ENCODE measurements around the gene BRMS1.
"Not testable (repeated sequence)": the region's sequence is repeated elsewhere in the genome, so short reads cannot be mapped to it uniquely, and the experiment has no call there.

The BRMS1 gene

DNA sequence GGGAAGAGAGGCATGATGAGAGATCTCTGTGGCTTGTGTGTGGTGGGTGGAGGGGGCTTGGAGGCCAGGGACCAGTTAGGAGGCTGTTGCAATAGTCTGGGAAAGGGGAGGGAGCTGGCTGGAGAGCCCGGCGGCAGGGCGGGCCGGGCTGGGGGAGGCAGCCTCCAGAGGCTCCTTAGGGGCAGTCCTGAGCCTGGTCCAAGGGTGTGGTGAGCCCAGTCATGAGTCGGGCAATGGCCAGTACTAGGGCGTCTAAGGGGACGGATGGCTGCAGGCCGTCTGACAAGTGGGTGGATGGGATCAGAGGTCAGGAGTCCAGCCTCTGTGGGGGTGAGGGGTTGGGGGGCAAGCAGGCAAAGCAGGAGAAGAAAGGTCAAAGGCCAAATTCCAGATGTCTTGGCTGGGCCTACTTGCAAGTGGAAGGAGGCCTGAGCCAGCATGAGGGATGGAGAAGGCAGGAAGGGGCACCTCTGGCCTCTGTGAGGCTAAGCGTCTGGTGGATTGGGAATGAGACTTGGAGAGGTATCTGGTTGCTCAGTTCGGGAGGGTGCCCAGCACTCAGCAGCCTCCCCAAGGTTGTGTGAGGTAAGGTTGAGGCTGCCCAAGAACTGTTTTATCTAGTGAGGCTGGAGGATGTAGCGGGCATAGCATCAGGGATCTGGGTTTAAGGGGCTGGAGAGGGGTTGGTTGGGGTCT lies 22.0 kb downstream of the BRMS1 start:
- no peak for DNase-seq (ENCODE audit: low spot score)

DNA sequence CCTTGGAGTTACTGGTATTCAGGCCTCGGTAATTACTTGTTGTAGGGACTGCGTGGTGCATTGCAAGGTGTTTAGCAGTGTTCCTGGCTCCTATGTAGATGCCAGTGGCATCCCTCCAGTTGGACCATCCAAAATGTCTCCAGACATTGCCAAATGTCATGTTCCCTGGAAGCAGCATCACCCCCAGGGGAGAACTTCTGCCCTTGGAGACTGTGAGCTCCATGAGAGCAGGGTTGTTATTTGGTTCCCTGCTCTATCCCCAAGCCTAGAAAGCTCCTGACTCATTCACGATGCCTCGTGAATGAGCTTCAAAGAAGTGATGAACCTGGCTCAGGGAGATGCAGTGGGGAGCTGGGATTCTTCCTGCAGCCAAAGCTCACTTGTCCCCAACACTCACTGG lies 23.3 kb downstream of the BRMS1 start:
- no peak for DNase-seq (ENCODE audit: low spot score)

DNA sequence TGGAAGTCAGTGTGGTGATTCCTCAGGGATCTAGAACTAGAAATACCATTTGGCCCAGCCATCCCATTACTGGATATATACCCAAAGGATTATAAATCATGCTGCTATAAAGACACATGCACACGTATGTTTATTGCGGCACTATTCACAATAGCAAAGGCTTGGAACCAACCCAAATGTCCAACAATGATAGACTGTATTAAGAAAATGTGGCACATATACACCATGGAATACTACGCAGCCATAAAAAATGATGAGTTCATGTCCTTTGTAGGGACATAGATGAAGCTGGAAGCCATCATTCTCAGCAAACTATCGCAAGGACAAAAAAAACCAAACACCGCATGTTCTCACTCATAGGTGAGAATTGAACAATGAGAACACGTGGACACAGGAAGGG lies 24.2 kb downstream of the BRMS1 start:
- DNase-seq (ENCODE audit: low spot score): not testable (repeated sequence)

DNA sequence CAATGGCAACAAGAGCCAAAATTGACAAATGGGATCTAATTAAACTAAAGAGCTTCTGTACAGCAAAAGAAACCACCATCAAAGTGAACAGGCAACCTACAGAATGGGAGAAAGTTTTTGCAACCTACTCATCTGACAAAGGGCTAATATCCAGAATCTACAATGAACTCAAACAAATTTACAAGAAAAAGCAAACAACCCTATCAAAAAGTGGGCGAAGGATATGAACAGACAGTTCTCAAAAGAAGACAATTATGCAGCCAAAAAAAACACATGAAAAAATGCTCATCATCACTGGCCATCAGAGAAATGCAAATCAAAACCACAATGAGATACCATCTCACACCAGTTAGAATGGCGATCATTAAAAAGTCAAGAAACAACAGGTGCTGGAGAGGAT lies 24.6 kb downstream of the BRMS1 start:
- DNase-seq (ENCODE audit: low spot score): not testable (repeated sequence)

DNA sequence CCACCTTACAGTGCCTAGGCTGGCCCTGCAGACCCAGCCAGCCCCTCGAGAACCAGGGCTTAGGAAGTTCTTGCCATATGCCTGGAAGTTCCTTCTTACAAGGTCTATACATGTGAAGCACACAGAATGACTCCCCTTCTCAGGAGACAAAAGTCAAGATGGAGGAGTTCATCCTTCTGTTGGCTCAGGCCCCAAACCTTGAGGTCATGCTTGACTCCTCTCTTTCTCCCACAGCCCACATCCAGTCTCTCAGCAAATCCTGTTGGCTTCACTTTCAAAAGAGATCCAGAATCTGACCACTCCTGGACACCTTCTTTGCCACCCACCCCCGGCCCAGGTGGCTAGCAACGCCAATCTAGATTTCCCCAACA lies 26.3 kb downstream of the BRMS1 start:
- no peak for DNase-seq (ENCODE audit: low spot score)

DNA sequence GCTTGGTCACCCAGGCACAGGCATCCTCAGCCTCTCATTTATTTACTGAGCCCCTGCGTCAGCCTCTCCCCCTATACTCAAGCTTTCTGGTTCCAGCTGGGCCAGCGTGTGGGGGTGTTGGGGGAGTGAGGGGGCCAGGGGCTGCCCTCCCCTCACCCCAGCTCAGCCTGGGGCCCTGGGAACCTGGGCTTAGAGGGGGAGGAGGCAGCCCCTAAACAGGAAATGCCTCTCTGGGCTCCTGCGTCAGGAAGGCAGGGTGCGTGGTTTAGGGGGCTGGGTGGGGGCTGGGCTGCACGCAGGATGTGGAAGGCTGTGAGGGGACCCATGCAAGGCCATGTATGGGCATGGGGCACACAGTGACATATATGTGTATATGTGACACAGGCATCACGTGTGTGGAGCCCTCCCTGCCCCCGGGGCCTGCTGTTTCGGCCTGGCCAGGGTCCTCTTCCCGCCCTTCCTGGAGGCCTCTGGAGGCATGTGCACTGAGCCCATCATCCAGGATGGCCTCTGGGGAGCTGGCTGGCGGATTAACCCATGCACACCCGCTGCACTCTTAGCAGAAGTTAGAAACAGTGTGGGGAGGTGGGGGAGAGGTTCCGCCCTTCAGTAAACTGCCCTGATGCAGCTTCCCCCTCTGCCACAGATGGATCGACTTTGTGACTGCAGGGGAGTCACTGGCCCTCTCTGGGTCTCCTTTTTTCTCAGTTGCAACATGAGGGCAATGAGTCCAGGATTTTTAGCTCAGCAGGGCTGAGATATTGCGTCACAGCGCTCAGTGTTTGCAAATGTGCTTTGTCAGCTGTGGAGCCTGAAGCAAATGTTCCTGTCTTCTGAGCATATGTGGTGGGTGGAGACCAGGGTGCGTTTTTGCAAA lies 26.9 kb downstream of the BRMS1 start:
- peak; percentile 99 for DNase-seq (ENCODE audit: low spot score)

DNA sequence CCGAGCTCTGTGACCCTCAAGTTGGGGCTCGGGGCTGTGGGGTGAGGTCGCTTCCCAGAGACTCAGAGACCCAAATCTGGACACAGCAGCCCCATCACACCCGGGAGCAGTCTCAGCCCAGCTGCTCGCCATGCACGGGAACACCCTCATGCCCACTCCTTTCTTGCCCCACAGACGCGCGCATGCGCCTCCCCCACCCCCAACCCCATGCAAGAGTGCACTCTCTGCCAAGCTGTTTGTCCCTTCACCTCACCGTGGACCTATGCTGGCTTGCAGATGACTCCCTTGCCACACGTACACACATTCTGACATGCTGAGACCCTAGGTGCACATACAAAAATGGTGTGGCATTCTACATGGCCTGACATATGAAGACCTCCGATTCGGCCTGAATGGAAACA lies 27.6 kb downstream of the BRMS1 start:
- DNase-seq (ENCODE audit: low spot score): no peak

DNA sequence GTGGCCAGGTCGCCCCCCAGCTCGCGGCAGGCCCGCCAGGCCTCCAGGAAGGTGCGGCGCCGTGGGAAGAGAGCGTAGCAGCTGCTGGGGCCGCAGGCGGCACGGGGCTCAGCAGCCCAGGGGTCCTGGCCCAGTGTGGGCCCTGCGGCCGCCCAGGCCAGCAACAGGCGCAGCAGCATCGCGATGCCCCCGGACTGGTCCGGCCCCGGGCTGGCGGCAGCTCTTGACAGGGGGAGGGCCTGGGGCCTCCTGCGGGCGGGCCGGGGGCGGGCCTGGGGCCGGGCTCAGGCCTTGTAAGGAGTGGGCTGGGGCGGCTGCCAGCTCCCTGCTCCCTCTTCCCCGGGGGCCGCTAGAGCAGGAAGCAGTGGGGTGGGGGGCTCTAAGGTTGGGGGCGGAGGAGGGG lies 28.1 kb downstream of the BRMS1 start, which contains the start of gene CD248:
Gene CD248 (minus strand): TSS at position 196 of the 403 bp plus-strand sequence. CDS start 17 bp downstream, at position 179.
- no peak for DNase-seq (ENCODE audit: low spot score)

DNA sequence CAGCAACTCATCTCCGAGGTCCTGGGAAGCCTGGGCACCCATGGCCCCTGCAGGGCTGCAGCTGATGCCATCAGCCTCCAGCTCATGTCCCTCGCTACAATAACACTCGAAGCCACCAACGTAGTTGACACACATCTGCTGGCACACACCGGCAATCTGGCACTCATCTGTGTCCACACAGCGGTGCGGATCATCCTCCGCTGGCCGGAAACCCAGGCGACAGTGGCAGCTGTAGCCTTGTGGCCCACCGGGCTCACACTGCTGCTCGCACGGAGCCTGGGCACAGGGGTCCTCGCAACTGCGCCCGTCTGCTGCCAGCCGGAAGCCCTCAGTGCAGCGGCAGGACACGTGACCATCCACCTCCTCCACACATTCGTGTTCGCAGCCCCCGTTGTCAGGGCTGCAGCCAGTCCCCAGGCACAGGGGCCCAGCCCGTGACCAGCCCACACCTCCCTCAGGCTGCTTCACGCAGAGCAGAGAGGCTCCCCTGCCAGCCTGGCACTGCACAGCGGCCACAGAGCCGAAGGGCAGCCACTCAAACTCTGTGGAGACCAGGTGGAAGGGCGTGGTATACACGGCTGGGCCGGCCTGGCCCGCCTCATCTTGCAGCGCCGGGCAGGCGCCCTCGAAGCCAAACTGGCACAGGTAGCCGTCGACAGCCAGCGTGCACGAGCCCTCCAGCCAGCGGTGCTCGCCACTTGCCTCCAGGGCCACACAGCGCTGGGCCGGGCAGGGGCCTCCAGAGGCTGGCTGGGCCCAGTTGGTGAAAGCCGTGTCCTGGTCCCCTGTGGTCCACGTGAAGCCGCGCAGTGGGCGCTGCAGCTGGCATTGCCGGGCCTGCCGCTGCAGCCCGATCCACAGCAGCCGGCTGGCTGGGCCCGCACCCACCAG lies 28.7 kb downstream of the BRMS1 start:
- no peak for DNase-seq (ENCODE audit: low spot score)

DNA sequence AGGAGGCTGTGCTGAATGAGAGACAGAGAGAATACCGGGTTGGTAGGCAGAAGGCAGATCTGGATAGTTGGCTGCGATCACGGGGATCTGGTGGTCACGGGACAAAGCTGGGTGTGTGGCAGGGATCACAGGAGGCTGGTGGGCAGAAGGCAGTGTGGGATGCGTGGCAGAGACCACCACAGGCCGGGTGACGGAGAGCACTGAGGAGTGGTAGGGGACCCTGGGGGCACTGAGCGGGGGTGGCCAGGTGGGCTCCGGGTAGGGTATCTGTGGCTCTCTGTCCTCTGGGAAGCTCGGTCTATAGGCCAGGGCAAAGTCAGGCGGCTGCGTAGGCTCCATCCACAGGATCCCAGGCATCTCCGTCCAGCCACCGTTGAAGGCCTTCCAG lies 29.4 kb downstream of the BRMS1 start:
- no peak for DNase-seq (ENCODE audit: low spot score)

DNA sequence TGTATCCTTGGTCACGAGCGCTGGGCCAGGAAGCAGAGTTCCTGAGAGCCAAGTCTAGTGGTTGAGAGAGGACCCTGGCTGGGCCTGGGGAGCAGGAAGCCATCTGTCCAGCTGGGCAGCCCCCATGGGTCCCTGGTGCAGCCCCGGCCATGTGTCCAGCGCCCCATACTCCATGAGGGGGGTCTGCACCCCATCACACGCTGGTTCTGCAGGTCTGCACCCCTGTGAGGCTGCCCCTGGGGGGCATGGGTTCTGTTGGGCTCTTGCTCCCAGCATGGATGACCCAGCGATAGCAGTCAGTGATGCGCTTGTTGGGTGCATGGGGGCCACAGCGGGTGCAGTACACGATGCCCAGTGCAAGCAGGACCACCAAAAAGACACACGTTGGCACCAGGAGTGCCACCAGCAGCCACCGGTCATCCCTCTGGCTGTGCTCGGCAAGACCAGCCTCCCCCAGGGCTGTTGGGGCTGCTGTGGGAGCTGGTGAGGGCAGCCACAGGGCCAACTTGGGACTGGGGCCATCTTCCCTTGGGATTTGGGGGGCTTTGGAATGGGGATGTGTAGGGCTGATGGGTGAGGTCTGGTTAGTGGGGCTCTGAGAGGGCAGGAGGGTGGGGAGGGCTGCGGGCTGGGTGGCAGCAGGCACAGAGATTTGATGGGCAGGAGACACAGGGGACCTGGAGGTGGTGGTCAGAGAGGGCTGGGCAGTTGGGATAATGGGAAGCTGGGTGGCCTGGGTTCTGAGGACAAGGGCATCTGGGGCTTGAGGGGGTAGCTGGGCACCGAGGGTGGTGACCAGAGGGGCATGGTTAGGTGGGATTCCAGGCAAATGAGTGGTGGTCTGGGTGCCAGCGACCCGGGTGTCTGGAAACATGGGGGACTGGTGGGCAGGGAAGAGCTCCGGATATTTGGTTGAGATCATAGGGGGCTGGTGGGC lies 30.1 kb downstream of the BRMS1 start:
- no peak for DNase-seq (ENCODE audit: low spot score)

DNA sequence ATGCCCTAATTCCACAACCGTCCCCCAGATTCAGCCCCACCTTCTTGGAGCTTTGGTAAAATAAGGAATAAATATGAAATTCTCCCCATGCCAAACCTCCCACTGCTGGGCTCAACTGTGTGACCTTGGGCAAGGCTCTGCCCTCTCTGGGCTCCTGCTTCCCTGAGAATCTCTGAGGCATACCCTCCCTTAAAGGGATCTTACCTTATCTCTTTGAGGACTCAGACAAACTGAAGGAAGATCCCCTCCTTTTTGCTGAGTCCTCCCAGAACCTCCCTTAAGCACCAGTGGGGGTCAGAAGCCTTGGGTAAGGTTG lies 30.8 kb downstream of the BRMS1 start:
- DNase-seq (ENCODE audit: low spot score): no peak

DNA sequence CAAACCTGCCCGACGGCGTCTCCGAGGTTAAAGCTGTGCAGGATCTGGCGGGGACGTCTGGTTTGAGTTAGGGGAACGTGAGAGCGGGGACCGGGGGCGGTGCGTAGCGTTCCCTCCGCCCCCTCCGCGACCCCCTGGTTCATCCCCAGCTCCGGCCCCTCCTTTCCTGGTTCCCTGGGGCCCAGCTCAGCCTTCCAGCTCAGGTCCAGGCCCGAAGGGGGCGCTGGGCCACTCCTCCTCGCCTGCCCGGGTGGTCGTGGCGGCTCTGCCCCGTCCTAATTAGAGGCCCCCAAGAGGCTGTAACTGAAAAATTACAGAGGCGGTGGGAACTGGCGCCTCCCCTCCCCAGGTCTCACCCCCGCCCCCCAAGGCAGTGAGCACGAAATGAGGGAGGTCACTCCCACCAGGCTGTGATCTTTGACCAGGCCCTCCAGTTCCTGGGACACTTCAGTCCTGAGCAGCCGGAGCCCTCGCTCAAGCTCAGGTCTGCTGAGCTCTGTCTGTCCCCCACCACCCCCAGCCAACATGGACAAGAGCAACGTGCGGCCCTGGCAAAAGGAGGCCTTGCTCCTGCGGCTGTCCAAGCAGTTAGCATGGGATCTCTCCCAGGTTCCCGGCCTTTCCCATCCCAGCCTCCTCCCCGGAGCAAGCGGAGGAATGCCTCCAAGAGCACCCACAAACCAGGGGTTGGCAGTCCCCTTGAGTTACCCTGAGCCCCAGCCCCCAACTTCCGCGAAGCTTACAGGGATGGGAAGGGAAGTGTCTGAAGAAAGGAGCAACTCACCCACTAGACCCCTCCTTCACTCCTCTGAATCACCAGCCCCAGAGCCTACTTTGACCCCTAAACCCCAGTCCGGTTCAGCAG lies 31.4 kb downstream of the BRMS1 start:
- DNase-seq (ENCODE audit: low spot score): no peak

DNA sequence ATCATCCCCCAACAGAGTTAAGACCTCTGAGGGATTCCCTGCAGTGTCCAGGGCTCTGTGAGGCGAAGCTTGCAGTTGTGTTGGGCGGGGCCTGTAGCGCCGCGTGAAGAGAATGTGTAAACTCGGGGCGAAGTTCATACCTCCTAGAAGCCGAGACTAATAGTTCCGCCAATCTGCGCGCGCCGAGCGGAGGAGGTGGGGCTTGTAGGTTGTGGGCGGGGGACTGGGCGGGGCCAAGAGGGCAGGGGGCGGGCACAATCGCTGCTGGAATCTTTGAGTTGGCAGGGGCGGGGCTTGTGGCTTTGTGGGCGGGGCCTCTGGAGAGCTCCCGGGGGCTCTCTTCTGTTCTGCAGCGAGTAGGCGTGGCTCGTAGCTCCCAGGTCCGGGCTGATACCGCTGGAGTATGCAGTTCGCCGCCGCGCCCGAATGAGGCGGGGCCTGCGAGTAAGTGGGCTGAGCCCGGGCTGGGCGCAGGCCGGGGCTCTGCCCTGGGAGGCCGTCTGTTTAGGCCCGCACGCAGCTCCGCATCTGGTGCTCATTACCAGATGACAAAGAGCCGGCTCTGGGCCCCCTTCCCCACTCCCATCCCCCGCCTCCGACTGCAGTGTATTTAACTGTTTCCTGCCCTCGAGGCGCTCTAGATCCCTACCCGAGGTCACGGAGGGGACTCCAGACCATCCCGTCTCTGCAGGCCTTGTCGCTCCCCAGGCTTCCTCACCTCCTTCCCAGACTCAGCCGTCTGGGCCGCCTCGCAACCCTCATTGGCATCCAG lies 32.2 kb downstream of the BRMS1 start:
- peak; percentile 100 for DNase-seq (ENCODE audit: low spot score)

DNA sequence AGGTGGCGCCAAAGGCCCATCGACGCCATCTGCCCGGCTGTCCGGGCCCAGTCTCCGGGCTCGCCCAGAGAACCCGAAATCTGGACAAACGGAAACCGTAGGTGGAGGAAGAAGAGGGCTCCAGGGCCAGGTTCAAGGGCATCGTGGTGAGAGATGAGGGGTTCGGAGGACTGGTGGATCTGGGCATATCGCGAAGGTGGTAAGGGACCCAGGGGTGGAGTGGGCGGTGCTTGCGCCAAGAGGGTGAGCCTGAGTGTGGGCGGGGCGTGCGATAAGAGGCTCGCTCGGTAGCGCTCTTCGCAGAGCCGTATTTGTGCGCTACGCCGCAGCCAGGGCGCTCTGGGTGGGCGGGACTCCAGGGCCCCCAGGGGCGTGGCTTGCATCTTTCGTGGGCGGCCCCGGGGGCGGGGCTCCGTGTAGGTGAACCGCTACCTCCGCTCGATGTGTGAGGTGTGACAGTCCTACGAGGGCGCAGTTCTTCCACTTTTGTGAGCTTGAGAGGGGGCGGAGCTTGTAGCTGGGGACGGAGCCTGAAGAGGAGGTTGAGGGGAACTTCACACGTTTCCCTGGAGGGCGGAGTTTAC lies 32.8 kb downstream of the BRMS1 start:
- DNase-seq (ENCODE audit: low spot score): peak; percentile 100

DNA sequence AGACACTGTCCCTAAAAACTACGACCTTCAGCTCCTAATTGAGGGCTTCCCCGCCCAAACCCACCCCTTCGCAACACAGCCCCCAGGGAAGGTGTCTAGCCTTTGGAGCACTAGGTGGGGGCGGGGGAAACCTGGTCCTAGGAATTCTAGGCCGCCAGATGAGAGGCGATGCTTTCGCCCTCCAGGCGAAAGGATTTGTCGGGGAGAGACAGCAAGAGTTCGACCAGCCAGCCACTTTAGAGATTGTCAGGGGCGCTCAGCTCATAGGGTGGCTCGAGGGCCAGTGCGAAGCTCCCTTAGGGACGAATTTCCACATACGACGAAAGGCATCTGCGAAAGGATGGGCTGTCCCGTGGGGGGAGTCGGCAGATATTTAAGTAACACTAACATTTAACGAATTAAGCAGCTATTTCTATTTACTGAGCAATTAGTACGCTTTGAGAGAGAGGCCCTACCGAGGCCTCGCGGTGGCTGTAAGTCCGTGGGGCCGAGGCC lies 33.4 kb downstream of the BRMS1 start:
- no peak for DNase-seq (ENCODE audit: low spot score)

DNA sequence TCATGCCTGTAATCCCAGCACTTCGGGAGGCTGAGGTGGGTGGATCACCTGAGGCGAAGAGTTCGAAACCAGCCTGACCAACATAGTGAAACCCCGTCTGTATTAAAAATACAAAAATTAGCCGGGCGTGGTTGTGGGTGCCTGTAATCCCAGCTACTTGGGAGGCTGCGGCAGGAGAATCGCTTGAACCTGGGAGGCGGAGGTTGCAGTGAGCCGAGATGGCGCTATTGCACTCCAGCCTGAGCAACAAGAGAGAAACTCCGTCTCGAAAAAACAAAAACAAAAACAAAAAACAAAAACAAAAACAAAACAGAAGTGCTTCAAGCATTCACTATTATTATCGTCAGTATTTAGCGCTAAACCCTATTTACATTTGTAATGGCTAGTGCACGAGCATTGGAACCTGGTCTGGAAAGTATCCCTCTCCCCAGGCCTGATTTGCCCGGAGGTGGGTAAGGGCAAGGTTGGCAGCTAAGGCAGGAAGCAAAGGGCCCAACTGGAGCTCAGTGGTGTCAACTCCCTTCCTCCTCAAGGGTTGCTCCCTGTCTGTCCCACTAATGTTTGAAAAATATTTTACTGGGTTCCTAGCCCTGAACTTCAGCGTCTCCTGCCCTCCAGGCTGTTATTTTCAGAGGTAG lies 34.0 kb downstream of the BRMS1 start:
- not testable (repeated sequence) for DNase-seq (ENCODE audit: low spot score)

DNA sequence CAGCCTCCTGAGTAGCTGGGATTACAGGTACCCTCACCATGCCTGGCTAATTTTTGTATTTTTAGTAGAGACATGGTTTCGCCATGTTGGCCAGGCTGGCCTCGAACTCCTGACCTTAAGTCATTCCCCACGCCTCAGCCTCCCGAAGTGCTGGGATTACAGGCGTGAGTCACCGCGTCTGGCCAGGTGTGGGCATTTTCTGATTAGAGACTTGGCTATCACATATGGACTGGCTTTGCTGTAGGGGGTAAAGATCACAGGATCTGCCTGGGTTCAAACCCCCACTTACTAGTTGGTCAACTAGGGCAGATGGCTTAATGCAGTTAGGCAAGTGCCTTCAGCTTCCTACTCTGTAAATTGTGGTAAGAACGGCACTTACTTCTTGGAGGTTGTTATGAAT lies 34.6 kb downstream of the BRMS1 start:
- DNase-seq (ENCODE audit: low spot score): no peak

DNA sequence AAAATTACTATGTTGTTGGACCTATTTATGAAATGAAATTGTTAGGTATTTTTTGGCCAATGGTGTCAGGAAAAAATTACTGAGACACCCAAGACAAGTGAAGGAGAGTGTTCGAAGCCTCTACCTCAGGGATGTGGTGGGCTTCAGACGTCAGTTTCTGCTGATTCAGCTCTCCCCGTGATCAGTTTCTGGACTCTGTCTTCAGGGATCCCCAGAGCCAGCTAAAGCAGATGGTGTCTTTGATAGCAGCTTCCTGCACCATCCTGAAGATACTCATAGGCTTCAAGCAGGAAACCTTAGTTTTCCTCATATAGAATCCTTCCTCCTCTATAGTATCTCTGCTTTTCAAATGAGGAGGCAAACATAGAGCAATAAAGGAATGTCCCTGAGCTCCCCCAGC lies 35.4 kb downstream of the BRMS1 start:
- DNase-seq (ENCODE audit: low spot score): no peak

Measured in HuH-7.5 (cell line).